ENCODE results near the gene COL9A3. TPM values are rescaled to one million over a fixed set of nuclear protein-coding genes. Genes with fewer than 3 reads are reported as not detected.
"Not testable (repeated sequence)": the region's sequence is repeated elsewhere in the genome, so short reads cannot be mapped to it uniquely, and the experiment has no call there.

The COL9A3 gene
- total RNA-seq, 2 experiments from 2014 or later = not detected

DNA sequence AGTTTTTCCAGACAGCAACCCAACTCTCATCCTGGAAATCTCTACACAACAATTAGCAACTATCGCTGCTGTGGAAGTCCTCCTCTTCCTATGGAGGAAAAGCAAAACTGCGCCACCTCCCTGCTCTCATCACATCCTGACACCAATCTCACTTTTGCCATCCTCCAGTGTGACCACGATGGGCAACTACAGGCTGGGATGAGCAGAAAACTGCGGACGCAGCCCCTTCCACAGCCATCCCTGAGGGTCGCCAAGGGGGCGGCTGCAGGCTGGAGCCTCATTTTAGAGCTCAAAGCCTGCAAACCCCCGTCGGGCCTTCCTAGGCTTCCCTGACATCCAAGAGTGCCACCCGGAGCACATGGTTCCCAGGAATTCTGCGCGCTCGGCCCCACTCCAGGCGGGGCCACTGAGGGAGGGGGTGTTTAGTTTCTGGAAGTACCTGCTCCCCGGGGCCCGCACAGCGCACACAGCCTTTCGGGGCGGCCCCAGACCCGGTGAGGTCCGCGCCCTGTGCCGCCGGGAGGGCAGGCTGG, 43.6 kb downstream of the COL9A3 start:
- ChIA-PET POLR2A (interaction anchor here (1.3 kb wide), 2 partner anchors 52 to 119 kb away, joined by 4 to 5 read pairs; no protein-coding TSS in a partner anchor), CTCF (interaction anchor here (0.6 kb wide), 1 partner anchor 59 kb away, joined by 3 read pairs; no protein-coding TSS in a partner anchor)

DNA sequence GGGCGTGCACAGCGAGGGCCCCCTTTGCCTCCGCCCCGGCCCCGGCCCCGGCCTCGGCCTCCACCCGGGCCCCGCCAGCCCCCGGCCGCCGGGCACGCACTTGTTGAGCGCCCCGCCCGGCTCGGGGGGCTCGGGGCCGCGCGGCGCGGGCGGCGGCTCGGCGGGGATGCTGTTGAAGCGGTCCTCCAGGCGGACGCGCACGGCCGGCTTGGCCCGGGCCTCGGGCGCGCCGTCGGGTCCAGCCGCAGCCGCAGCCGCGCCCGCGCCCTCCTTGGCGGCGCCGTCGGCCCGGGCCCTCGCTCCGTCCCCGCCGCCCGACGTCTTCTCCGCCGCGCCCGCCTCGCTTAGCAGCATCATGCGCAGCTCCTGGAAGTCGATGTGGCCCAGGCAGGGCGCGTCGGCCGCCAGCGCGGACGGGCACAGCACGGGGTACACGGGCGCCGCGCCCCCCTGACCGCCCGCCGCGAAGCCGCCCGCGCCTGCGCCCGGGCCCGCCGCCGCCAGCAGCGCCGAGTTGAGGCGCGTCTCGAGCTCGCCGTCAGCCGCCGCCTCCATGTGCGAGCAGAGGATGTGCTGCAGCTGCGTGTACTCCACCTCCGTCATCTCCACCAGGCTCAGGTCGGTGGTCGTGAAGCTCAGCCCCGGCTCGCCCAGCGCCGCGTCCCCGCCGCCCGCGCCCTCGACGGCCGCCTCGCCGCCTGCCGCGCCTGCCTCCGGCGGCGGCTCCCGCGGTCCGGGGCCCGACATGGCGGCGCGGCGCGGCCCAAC, 44.3 kb downstream of the COL9A3 start:
- POLR2A ChIA-PET = interaction anchor here (1.3 kb wide), 2 partner anchors 53 to 120 kb away, joined by 4 to 5 read pairs; no protein-coding TSS in a partner anchor
- CTCF ChIA-PET = interaction anchor here (0.8 to 1.1 kb wide), 2 partner anchors 53 to 148 kb away, joined by 3 to 4 read pairs; no protein-coding TSS in a partner anchor

DNA sequence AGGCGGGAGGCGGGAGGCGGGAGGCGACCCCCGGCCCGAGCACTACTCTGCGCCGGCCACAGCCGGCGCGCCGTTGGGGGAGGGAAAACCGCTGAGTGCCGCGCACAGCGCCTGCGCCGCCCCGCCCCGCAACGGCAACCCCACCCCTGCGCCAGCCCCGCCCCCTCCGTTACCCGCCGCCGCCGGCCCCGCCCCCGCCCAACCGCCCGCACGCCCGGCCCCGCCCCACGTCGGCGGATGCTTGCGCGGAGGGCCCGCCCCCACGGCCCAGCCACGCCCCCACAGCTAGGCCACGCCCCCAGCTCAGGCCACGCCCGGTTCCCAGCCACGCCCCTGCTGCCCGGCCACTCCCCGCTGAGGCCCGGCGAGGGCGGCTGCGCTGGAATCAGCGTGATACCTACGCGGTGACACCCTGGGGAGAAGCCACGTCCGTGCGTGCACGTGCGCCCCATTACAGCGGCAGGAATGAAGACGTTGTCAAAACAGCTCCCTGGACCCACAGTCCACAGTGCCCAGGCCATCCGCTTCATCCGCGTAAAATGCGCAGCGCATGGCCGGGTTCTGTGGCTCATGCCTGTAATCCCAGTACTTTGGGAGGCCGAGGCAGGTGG, 45.0 kb downstream of the COL9A3 start, which contains the start of gene TCFL5:
TCFL5 (minus strand) TSS at position 97 of the 611 bp plus-strand sequence. CDS start 152 bp downstream, outside the sequence.
- CTCF ChIA-PET = interaction anchor here (0.8 to 1.1 kb wide), 2 partner anchors 53 to 147 kb away, joined by 3 to 4 read pairs; no protein-coding TSS in a partner anchor
- POLR2A ChIA-PET = interaction anchor here (0.7 to 1.3 kb wide), 2 partner anchors 42 to 121 kb away, joined by 5 to 8 read pairs; no protein-coding TSS in a partner anchor

DNA sequence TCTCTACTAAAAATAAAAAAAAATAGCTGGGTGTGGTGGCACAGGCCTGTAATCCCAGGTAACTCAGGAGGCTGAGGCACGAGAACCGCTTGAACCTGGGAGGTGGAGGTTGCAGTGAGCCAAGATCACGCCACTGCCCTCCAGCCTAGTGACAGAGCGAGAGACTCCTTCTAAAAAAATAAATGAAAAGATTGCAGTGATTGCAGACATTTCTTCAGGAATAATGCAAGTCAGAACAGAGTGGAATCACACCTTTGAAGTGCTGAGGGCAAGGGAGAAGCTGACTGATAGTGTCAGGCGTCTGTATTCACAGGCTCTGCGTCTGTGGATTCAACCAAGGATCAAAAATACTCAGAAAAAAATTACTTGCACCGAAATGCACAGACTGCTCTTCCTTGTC, 47.4 kb downstream of the COL9A3 start:
- ChIA-PET CTCF (interaction anchor here (0.7 to 1.9 kb wide), 2 partner anchors 11 to 60 kb away, joined by 3 to 4 read pairs; no protein-coding TSS in a partner anchor), POLR2A (no interaction called here)

DNA sequence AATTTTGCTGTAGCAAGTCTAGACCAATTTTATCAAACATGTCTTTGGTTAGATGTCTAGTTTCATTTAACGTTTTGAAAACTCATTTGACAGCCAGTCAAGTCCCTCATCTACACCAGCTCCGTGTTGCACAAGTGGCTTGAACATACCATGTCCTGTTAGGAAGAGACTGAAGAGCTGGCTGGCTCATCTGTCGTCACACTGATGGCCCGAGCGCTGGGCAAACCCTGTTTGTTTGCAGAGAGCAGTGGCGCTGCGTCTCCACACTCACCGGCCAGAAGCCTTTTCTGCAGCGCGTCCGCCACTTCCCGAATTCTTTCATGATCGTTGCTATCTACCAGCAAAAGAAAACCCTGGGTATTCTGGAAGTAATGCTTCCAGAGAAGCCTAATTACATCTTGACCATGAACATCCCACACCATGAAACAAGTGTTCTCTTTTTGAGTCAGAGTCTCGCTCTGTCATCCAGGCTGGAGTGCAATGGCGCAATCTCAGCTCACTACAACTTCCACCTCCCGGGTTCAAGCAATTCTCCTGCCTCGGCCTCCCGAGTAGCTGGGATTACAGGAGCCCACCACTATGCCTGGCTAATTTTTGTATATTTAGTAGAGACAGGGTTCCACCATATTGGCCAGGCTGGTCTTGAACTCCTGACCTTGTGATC, 55.5 kb downstream of the COL9A3 start:
- ChIA-PET CTCF (interaction anchor here (1.8 to 3.1 kb wide), 2 partner anchors 136 to 139 kb away, joined by 5 to 14 read pairs; no protein-coding TSS in a partner anchor), POLR2A (no interaction called here)

DNA sequence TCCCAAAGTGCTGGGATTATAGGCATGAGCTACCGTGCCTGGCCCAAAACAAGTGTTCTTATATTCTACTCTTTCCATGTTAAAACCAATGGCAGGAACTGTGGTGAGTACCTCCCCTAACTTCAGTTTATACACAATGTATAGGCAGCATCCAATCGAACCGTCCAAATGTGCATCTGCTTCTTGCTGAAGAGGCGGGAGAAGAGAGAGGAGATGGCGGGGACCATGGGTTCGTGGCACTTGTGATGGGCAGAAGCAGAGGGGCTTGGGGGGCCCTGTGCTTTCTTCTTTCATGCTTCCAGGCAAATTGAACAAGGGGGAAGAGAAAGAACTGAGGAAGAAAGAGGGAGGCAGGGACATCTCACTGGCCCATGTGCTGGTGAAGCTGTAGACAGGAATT, 56.0 kb downstream of the COL9A3 start:
- CTCF ChIA-PET = interaction anchor here (1.8 to 3.1 kb wide), 2 partner anchors 136 to 139 kb away, joined by 5 to 14 read pairs; no protein-coding TSS in a partner anchor

DNA sequence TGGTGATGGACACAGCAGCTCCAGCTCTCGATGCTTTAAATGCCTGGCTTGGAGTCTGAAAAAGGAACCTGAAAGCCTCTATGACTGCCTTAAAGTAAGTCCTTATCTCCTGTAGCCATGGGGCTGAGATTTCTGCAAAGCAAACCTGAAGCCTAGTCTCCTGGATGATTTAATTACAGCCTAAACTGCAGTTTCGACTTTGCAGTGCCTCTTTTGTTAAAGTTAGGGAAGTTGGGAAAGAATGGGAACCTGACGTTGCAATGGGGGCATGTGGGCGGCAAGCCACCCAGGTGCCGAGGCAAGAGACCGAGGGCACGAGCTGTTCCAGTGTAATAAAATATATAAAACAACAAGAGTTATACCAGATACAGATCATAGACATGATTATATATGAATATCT, 56.4 kb downstream of the COL9A3 start:
- ChIA-PET POLR2A (no interaction called here), CTCF (interaction anchor here (1.5 to 3.1 kb wide), 3 partner anchors 24 to 138 kb away, joined by 3 to 14 read pairs (median 5); no protein-coding TSS in a partner anchor)

More for the DNA sequence above, 56.0 kb downstream of the COL9A3 start:
- POLR2A ChIA-PET = no interaction called here

DNA sequence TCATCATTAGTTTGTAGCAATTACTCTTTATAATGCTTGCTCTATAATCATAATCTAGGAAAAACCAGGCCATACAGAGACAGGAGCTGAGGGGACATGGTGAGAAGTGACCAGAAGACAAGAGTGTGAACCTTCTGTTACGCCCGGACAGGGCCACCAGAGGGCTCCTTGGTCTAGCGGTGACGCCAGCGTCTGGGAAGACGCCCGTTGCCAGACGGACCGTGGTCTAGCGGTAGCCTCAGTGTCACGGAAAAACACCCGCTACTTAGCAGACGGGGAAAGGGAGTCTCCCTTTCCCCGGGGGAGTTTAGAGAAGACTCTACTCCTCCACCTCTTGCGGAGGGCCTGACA, 56.8 kb downstream of the COL9A3 start:
- CTCF ChIA-PET = interaction anchor here (1.5 to 3.1 kb wide), 3 partner anchors 24 to 138 kb away, joined by 3 to 14 read pairs (median 5); no protein-coding TSS in a partner anchor
- POLR2A ChIA-PET = not testable (repeated sequence)

DNA sequence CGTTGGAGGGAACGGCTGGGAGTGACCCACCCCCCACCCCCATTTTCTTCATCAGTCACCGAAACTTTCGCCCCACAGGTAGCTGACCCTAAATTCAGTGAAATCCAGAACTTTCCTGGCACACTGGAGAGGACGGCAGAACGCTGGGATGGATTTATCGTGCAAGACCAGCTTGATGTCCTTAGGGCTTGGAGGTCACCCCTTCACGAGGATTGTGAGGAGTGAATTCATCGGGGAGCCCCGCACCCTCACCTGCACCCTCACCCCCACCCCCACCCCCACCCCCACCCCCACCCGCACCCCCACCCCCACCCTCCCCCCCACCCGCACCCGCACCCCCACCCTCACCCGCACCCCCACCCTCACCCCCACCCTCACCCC, 58.1 kb downstream of the COL9A3 start:
- CTCF ChIA-PET = interaction anchor here (0.6 to 3.1 kb wide), 3 partner anchors 11 to 153 kb away, joined by 3 to 14 read pairs (median 4); no protein-coding TSS in a partner anchor
- POLR2A ChIA-PET = no interaction called here

DNA sequence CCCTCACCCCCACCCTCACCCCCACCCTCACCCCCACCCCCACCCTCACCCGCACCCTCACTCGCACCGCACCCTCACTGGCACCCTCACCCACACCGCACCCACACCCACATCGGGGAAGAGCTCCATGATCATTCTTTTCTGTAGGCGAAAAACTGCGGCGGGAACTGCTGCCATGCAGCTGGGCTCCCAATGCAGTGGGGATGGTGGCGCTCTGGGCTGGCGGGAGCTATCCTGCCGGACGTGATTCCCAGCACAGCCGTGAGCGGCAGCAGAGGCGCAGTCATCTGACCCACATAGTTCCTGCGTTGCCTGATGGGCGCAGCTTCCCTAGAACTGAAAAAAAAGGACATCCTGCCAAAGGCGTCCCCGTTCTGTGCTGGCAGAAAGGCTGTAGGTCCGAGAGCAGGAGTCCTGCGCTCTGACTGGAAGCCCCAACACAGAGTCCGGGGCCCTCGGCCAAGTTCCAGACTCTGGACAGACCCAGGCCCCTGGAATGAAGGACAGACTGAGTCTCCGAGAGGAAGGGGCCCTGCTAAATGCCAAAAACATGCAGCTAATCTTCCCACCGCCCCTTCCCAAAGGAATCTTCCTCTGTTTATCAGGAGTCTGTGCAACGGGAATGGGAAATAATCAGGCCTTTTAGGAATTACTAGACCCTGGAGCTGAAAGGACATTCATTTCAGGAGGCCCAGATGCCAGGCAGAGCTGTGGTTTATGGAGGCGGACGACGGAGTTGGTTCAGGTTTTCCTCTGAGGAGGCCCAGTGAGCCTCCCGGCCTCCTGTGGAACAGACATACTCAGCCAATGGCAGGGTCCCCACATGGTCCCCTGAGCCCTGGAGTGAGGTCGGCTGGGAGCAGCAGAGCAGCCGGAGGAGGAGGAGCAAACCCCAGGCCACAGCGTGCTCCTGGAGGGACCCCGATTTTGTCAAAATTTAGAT, 58.8 kb downstream of the COL9A3 start:
- POLR2A ChIA-PET = no interaction called here
- CTCF ChIA-PET = interaction anchor here (1.4 kb wide), 1 partner anchor 12 kb away, joined by 4 read pairs; no protein-coding TSS in a partner anchor

DNA sequence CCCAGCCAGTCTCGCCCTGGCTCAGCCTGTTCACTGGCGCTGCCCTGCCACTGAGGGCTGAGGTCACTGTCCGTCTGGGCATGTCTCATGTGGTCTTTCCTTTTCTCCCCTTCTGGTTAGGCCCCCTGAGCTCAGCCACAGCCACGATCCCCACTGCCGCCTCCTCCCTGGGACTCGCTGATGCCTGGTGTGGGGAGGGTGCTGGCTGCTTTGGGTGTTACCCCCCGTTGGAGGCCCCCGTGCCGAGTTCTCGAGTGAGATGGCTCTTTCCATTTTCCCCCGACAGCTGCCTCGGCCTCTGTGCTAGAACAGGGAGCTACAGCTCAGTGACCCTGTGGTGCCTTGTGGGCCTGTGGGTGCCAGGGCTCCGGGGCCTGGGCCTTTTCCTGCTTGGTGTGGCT, 59.7 kb downstream of the COL9A3 start:
- CTCF ChIA-PET = no interaction called here

DNA sequence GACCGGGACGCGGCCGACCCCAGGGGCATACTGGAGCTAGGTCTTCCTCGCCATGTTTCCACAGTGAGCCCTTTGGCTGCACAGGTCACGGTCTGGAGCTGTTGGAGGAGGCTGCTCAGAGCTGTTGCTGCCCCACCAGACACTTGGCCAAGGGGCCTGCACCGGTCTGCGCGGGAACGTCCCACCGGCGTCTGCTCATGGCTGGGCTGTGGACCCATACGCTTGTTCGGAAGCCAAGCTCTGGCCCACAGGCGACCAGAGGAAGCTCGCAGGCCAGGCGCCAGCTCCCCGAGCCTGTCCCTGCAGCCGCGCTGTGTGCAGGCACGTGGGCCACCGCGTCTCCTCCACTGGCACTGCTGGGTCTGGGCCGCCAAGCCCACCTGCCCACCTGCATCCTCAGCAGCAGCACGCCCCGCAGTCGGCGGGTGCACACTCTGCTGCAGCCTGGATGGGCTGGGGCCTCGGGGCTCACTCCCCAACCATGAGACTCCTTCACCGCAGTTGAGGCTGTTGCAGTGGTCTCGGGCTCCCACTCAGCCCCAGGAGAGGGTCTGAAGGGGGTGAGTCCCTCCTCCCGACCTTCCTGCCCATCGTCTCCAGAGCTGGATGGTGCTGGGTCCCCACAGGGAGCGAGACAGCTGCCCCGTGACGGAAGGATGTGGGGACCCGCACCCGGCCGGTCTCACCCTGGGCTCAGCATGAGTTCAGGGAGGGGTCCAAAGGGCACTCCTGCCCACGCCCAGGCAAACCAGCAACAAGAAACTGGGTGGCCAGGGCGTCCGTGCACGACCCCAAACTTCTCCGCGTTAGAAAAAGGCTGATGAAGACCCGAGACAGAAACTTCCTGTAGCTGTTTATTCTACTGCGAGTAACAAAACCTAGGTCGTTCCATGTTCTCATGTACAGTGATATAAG, 60.3 kb downstream of the COL9A3 start:
- CTCF ChIA-PET = no interaction called here
- POLR2A ChIA-PET = interaction anchor here (1.0 kb wide), 1 partner anchor 60 kb away, joined by 4 read pairs; no protein-coding TSS in a partner anchor

More for the DNA sequence above, 59.7 kb downstream of the COL9A3 start:
- POLR2A ChIA-PET = interaction anchor here (1.0 kb wide), 1 partner anchor 60 kb away, joined by 4 read pairs; no protein-coding TSS in a partner anchor

DNA sequence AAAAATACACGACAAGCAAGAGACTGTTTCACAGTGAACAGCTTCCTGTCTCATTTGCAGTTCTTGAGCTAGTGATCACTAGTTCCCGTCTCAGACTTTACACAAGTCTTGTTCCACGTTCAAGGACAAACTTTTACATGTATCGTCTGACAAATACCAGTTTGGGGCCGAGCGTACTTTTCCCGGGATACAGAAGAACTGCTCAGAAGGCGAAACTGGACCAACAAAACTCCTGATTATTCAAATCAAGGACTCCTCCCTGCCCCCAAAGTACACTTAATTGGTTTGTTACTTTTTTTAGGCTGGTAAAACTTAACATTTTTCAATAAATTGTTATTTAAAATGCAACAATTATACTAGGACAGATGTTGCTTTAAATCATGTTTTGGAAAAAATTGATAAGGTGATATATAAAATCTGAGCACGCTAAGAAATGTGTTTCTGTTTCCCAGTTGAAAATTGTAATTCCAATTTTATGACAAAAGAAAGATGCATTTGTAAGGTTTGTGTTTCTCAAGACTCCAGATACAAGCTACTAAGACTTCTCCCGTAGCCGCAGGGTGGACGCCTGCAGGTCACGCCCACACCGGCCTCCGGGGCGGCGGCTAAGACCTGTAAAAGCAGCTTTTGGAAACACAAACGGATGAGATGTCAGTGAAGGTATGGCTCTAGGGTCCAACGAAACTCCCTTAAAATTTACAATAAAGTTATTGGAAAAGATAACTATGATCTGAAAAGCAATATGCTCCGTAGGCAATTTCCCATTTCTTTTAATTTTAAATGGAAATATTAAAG, 61.6 kb downstream of the COL9A3 start:
- POLR2A ChIA-PET = no interaction called here
- CTCF ChIA-PET = no interaction called here

DNA sequence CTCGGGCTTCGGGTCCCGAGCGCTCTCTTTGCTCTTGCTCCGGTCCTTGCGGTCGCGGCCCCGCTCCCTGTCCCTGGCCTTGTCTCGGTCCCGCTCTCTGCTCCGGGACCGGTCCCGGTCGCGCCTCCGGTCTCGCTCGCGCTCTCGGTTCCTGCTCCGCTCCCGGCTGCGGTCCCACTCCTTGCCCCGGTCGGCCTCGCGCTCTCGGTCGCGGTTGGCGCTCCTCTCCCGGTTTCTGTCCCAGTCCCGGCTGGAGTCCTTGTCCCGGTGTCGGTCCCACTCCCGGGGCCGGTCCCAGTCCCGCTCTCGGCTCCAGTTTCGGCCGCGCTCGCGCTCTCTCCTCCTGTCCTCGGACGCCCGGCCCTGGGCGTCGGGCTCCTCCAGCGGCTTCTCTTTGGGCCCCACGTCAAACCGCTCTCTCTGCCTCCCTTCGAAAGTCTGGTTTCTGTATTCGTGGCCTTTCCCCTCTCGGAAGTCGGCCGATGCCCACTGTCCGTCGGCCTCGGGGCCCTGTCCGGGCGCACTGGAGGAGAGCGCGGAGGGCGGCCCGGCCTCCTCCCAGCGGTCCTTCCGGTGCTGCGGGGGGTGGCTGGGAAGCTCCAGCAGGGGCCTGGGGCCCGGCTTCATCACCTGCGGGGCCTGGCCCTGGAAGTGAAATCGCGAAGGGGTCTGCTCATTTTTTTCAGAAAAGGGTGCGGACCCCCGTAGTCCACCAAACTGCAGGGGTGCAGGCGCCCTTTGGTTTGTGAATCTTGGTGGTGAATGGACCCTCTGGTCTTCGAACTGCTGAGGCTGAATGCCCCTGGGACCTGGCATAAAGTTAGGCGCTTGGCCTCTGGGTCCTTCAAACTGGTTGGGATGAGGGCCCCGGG, 62.7 kb downstream of the COL9A3 start:
- POLR2A ChIA-PET = no interaction called here

DNA sequence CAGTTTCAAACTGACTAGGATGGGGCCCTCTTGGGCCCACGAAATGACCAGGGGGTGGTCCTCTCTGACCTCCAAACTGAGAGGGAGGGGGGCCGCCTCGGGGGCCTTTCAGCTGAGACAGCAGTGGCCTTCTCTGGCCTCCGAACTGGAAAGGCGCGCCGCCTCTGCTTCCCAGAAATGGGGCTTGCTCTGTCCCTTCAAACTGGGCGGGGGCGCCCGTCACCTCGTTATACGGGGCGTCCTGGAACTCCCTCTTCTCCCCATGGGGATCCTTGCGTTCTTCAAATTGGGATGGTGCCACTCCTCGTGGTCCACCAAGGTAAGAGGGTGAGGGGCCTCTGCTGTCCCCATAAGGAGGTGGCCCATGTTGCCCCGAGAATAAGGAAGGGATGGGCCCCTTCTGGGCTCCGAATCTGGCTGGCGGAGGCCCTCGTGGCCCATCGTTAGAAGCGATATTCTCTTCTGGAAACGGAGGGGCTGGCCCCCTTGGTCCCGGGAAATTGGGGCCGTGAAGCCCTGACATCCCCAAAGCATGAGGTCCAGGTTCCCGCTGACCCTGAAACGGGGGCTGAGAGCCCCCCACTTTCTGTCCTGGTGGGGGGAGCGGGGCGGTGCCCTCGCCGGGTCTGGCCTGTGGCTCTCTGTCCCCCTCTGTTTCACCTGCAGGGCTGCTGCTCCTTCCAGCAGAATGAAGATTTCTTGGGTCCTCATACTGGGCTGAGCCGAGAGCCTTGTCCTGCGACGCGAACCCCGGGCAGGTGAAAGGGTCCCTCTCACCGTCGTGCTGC, 63.5 kb downstream of the COL9A3 start:
- CTCF ChIA-PET = no interaction called here

More for the DNA sequence above, 62.7 kb downstream of the COL9A3 start:
- CTCF ChIA-PET = no interaction called here

More for the DNA sequence above, 63.5 kb downstream of the COL9A3 start:
- POLR2A ChIA-PET = no interaction called here

Data from activated CD8-positive, alpha-beta memory T cell treated with anti-CD3 and anti-CD28 coated beads for 36 hours (primary cell).